HL-60 (cell line): Measurements from ENCODE around the gene CEP76.

Experiments used
- GABPA ChIP-seq: IDR thresholded peaks from 2 replicates; pipeline ENCODE4 v1.6.1; 2012; ENCODE audit warnings: low read depth
- POLR2AphosphoS5 ChIP-seq: IDR thresholded peaks from 2 replicates; pipeline ENCODE4 v1.6.1; 2012; ENCODE audit warnings: low read depth
- SPI1 ChIP-seq: IDR thresholded peaks from 2 replicates; pipeline ENCODE4 v1.6.1; 2012; ENCODE audit warnings: low read depth, mild to moderate bottlenecking, borderline replicate concordance
- TF ChIP-seq, protein P1 (sequence below): IDR thresholded peaks from one replicate; pipeline ENCODE4 v1.5.1; 2011; ENCODE audit warnings: low read length, control low read depth, inconsistent platforms; ENCODE audit not compliant: insufficient read depth
- TF ChIP-seq, protein P2 (sequence below): IDR thresholded peaks from 2 replicates; pipeline ENCODE4 v1.6.1; 2012; ENCODE audit warnings: low read depth; ENCODE audit not compliant: insufficient replicate concordance

DNA sequence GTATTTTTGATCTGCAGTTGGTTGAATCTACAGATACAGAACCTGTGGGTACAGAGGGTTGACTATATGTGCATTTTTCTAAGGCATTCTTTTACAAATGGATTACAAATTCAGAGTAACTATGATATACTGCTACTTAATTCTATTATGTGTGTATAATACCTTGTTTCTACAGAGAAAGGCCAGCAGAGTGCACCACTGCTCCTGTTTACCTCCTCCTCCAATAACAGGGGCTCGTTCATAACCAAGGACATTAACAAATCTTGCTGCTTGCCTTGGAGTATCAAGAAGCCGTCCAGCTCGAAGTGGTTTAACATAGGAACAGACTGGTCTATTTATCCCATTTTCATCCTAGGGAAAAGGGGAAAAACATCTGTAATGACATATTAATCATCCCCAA lies 16.4 kb downstream of the CEP76 start:
- TF ChIP-seq, protein P1, sequence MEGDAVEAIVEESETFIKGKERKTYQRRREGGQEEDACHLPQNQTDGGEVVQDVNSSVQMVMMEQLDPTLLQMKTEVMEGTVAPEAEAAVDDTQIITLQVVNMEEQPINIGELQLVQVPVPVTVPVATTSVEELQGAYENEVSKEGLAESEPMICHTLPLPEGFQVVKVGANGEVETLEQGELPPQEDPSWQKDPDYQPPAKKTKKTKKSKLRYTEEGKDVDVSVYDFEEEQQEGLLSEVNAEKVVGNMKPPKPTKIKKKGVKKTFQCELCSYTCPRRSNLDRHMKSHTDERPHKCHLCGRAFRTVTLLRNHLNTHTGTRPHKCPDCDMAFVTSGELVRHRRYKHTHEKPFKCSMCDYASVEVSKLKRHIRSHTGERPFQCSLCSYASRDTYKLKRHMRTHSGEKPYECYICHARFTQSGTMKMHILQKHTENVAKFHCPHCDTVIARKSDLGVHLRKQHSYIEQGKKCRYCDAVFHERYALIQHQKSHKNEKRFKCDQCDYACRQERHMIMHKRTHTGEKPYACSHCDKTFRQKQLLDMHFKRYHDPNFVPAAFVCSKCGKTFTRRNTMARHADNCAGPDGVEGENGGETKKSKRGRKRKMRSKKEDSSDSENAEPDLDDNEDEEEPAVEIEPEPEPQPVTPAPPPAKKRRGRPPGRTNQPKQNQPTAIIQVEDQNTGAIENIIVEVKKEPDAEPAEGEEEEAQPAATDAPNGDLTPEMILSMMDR, result no peak
- TF ChIP-seq POLR2AphosphoS5 (no peak), GABPA (no peak), SPI1 (no peak)
- TF ChIP-seq, protein P2, sequence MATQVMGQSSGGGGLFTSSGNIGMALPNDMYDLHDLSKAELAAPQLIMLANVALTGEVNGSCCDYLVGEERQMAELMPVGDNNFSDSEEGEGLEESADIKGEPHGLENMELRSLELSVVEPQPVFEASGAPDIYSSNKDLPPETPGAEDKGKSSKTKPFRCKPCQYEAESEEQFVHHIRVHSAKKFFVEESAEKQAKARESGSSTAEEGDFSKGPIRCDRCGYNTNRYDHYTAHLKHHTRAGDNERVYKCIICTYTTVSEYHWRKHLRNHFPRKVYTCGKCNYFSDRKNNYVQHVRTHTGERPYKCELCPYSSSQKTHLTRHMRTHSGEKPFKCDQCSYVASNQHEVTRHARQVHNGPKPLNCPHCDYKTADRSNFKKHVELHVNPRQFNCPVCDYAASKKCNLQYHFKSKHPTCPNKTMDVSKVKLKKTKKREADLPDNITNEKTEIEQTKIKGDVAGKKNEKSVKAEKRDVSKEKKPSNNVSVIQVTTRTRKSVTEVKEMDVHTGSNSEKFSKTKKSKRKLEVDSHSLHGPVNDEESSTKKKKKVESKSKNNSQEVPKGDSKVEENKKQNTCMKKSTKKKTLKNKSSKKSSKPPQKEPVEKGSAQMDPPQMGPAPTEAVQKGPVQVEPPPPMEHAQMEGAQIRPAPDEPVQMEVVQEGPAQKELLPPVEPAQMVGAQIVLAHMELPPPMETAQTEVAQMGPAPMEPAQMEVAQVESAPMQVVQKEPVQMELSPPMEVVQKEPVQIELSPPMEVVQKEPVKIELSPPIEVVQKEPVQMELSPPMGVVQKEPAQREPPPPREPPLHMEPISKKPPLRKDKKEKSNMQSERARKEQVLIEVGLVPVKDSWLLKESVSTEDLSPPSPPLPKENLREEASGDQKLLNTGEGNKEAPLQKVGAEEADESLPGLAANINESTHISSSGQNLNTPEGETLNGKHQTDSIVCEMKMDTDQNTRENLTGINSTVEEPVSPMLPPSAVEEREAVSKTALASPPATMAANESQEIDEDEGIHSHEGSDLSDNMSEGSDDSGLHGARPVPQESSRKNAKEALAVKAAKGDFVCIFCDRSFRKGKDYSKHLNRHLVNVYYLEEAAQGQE, result no peak
